Jurkat, Clone E6-1 (cell line): ENCODE data around the gene MAML3.
A peak's percentile ranks its signal among the peaks of the same experiment; 100 is the strongest.

Source experiments
- DNase-seq: peaks from one replicate; pipeline ENCODE4 v3.0.0-alpha.2; 2011; ENCODE audit warnings: low read depth, low spot score
- H3K4me3 ChIP-seq: 2 replicates; pipeline ENCODE4 v1.5.1; 2011; ENCODE audit warnings: mild to moderate bottlenecking, low read length, control low read depth, moderate library complexity

Gene MAML3

GRCh38 chr4:139873111-139873860 is 280.7 kb downstream of the MAML3 start:
- no peak overlapping the region for H3K4me3 ChIP-seq
- DNase-seq, result no peak

GRCh38 chr4:139872274-139872673 is 281.7 kb downstream of the MAML3 start:
- no peak for DNase-seq
- no peak overlapping the region for H3K4me3 ChIP-seq

DNA sequence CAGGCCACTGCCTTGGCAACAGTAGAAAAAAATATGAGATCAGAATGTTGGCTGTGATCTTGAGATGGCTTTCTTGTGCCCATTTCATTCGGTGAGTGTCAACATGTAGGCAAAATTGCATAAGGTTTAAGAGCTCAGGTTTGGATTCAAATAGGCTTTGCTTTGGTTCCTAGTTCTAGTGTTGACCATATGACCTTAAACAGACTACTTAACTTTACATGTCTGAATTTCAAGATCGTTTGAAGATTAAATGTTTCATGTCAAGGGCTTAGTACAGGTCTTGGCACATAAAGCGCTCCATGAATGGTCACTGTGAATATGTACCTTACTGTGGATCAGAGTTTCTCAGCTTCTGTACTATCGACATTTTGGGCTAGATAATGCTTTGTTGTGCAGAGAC is 284.2 kb downstream of the MAML3 start:
- no peak overlapping the region for H3K4me3 ChIP-seq
- DNase-seq, result no peak

GRCh38 chr4:139866276-139866962 is 287.6 kb downstream of the MAML3 start:
- DNase-seq, result no peak
- H3K4me3 ChIP-seq, result no peak overlapping the region

GRCh38 chr4:139865537-139865936 is 288.4 kb downstream of the MAML3 start:
- no peak for DNase-seq

DNA sequence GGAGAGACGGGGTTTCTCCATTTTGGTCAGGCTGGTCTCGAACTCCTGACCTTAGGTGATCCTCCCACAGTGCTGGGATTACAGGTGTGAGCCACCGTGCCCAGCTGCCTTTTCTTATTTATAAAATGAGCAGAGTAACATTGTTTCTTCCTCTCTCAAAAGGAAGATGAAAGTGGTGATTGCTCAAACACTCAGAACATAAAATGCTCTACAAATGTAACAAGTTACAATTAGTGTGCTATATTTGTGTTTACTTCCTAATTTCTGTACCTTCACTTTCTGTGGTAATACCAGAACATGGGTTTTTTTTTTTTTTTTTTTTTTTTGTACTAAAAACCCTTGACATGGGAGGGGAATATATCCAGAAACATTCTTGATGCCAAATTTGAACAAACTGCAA is 290.5 kb downstream of the MAML3 start:
- no peak overlapping the region for H3K4me3 ChIP-seq
- no peak for DNase-seq

More at GRCh38 chr4:139865537-139865936, 288.4 kb downstream of the MAML3 start:
- no peak overlapping the region for H3K4me3 ChIP-seq

- no peak overlapping the region for H3K4me3 ChIP-seq
- DNase-seq, result no peak
Observed at GRCh38 chr4:139861471-139861870, 292.5 kb downstream of the MAML3 start.

DNA sequence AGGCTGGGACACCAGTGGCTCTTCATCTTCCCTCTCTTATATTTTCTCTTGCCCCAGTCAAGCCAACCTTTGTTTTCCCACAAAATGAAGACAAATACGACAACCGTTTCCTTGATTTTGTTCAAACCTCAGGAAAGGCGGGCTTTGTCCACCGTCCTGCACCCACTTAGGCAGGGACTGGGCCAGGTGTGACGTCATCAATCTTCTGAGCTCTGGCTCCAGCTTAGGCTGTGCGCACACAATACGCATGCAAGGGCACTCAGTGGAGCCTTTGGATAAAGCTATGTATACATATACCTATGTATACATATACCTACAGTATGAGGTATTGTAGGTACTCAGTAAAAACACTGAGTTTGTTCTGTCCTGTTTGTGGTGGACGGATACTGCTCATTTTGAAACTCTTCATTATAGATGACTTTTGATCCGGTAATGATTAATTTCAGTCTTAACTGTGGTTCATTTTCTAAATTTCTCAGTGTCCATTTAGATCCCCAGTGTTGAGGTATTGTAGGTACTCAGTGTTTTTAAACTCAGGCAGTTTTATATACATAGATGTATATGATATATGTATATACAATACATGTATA is 293.5 kb downstream of the MAML3 start:
- DNase-seq, result no peak
- H3K4me3 ChIP-seq, result no peak overlapping the region

- no peak for DNase-seq
- H3K4me3 ChIP-seq, result no peak overlapping the region
Observed at GRCh38 chr4:139859876-139860275, 294.1 kb downstream of the MAML3 start.

- DNase-seq, result no peak
- no peak overlapping the region for H3K4me3 ChIP-seq
Observed at GRCh38 chr4:139858436-139859205, 295.4 kb downstream of the MAML3 start.

- DNase-seq, result no peak
- no peak overlapping the region for H3K4me3 ChIP-seq
Observed at GRCh38 chr4:139857977-139858376, 296.0 kb downstream of the MAML3 start.

DNA sequence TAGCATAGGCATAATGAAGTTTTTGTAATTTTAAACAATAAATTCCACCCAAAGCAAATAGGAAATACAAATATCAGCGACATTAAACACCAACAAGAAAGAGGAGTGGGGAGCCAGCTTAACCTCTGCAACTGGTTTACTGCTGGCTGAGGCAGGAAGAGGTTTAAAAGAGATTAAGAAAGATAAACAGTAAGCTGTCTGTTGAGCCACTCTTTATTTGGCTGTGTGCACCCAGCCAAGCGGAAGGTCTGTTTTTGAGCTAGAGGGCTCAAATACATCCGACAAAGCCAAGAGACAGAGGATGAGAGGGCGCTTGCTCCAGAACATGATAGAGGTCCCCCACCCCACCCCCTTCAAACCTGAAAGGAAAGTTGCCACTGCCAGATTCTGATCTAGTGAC is 297.0 kb downstream of the MAML3 start:
- no peak overlapping the region for H3K4me3 ChIP-seq
- peak; percentile 84 for DNase-seq

DNA sequence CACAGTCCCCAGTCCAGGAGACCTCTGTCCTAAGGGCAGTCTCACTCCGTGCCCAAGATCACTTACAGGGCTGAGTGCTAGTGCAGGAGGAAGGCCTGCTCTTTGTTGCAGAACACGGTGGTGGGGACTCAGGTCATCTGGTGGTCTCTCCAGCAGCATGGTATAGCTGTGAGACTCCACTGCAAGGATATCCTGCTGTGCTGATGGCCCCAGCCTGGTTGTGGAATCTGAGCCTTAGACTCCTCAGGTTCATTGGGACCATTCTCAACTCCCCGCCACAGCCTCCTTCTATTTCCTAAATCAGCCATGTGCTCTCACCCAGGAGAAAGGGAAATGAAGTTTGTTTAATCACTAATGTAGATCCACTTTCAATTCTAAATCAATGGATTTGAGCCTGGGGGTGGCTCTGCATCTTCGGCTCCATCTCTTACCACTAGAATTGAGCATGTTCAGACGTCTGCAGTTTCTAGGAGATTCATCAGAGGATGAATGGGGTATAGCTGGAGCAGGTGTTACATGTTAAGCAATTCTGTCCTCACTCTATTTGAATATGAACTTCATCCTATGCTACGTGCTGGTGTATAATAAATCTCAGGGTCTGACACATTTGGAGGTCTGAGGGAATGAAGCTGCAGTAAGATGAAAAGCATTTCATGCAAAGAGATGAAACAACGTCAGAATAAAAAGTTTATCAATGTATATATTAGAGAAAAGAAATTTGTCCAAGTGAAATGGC is 299.1 kb downstream of the MAML3 start:
- H3K4me3 ChIP-seq, result no peak overlapping the region
- DNase-seq, result no peak

DNA sequence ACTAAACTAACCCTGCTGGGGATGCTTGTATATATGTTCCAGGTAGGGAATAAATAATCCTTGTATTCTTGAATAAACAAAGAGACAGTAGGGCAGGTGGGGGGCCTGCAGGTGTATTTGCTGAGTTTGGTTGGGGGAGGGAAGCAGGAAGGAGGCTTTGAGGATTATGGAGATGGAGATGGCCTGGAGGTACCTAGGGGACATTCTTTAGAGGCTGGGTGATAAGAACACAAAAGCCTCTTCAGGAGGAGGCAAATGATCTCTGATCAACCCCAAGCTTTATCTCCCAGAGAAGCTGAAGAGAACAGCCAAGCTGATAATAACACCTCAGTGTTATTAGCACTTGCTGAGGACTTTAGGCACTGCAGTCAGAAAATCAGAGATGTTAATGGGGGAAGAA is 300.7 kb downstream of the MAML3 start:
- no peak overlapping the region for H3K4me3 ChIP-seq
- DNase-seq, result no peak

DNA sequence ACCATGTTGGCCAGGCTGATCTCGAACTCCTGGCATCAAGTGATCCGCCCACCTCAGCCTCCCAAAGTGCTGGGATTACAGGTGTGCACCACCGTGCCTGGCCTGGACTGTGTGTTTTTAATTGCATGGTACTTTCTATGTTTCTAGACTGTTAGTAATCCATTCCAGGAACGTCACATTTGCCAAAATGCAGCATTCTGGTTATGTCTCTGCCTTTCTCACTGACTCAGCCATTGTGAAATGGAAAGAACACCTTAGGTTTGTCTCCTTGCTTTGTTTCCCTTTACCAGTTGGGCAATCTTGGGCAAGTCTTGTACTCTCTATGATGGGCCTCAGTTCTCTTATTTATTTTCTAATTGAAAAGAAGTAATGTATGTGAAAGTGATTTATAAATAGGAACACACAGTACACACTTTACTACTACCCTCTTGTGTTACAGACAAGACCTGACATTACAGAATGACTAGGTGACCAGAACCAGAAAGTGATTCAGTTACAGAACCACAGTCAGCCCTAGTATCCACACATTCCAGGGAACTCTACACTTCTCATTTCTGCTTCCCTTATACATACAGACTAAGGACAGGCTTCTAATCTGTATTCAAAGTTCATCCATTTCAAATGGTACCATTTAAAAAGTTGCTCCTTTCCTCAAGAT is 301.2 kb downstream of the MAML3 start:
- H3K4me3 ChIP-seq, result no peak overlapping the region
- no peak for DNase-seq

DNA sequence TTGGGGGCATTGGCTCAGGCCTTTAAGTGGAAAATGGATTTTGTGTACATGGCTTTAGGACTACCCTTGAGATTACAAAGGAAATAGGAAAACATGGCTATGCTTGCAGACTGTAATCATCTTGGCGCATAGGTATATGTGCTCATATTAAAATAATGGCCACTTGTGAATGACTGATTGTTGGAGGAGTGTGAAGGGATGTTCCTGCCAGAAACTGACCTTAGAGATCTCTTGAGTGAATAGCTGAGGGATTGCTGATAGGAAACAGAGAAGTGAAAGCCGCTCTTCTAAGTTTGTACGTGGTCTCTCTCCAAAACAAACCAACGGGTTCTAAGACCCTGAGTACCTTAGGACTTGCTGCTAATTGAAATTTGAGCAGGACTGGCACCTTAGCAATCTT is 302.3 kb downstream of the MAML3 start:
- DNase-seq, result no peak
- no peak overlapping the region for H3K4me3 ChIP-seq

DNA sequence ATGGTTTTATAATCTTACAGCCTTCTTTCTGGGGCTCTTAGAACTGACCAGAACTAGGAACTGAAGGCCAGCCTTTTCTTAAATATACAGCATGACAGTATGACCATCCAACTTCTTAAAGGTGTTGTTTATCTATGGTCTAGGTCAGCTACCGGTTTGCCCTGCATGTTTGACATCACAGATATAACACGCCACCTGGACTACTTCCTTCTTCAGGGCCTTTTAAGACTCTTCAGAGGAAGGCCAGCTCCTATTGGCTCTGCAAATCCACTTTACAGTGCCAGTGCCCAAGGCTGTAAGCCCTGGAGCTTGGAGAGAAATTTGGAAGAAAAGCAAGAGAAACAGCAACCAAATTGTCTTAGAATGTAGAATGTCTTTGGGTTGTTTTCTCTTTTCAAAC is 302.9 kb downstream of the MAML3 start:
- no peak for DNase-seq
- no peak overlapping the region for H3K4me3 ChIP-seq

- DNase-seq, result no peak
- no peak overlapping the region for H3K4me3 ChIP-seq
Observed at GRCh38 chr4:139849219-139849618, 304.8 kb downstream of the MAML3 start.

- no peak for DNase-seq
- H3K4me3 ChIP-seq, result no peak overlapping the region
Observed at GRCh38 chr4:139848028-139848427, 306.0 kb downstream of the MAML3 start.
